Endothelial cell of umbilical vein (primary cell): ENCODE results near the gene FNBP1. TPM values are rescaled to one million over a fixed set of nuclear protein-coding genes. Genes with fewer than 3 reads are reported as not detected.

Experiments used
- BruUV-seq: library from RNA; stranded (reverse); fragments of 400-500 nt; replicated peaks from 2 replicates; lab custom pipeline; 2021; lab: Mats Ljungman, UMichigan
- CTCF ChIA-PET: fragments of 300-600, 350-600 bp; sonication (Branson Sonifier 250); formaldehyde crosslinking; loops from one replicate; lab custom pipeline; 2021; ENCODE audit warnings: antibody characterized with exemption, inconsistent platforms; lab: Charles Lee
- POLR2A ChIA-PET: fragments of 300-600, 350-600 bp; sonication (Branson Sonifier 250); formaldehyde crosslinking; loops from one replicate; lab custom pipeline; 2021; ENCODE audit warnings: antibody characterized with exemption, inconsistent platforms; lab: Charles Lee
- DNase-seq: peaks from one replicate; pipeline ENCODE4 v3.0.0-alpha.2; 2011; ENCODE audit warnings: low read depth, low spot score
- FAIRE-seq: peaks from 2 replicates; lab custom pipeline; 2011; peaks lifted over from hg19 to GRCh38; lab: Jason Lieb, UNC
- H2AFZ ChIP-seq: 2 replicates; pipeline ENCODE4 v1.6.0; 2012; ENCODE audit warnings: low read depth, low read length, control low read depth, inconsistent platforms
- H3K27ac ChIP-seq: 2 replicates; pipeline ENCODE4 v1.5.1; 2011; ENCODE audit warnings: low read depth, mild to moderate bottlenecking, control low read depth, low read length, moderate library complexity; ENCODE audit not compliant: insufficient read depth
- H3K27me3 ChIP-seq, 2 experiments: 2 replicates each; pipeline versions ENCODE4 v1.6.0 to v1.6.1; 2011; ENCODE audit warnings: low read length in 2 of 2, mixed read lengths in 1 of 2; ENCODE audit not compliant: control insufficient read depth in 2 of 2, insufficient read depth in 2 of 2
- H3K36me3 ChIP-seq, 2 experiments: 2 replicates in 1 of 2; 3 replicates in 1 of 2; pipeline ENCODE4 v1.5.1; 2011; ENCODE audit warnings: low read length in 2 of 2, mild to moderate bottlenecking in 1 of 2, moderate library complexity in 1 of 2; ENCODE audit not compliant: control insufficient read depth in 2 of 2, insufficient read depth in 2 of 2; ENCODE audit errors: extremely low read depth in 1 of 2
- H3K4me1 ChIP-seq: 3 replicates; pipeline ENCODE4 v1.5.1; 2011; ENCODE audit warnings: mild to moderate bottlenecking, low read length; ENCODE audit not compliant: control insufficient read depth, insufficient read depth; ENCODE audit errors: extremely low read depth
- H3K4me2 ChIP-seq: 2 replicates; pipeline ENCODE4 v1.6.1; 2011; ENCODE audit warnings: low read length, control low read depth, mixed read lengths; ENCODE audit not compliant: insufficient read depth
- H3K4me3 ChIP-seq, 3 experiments: fragments of 200-600 bp in 1 of 3; sonication (generic), shearing (Covaris generic) in 1 of 3; replicated peaks in 1 of 3; 2 replicates each; pipeline ENCODE4 v1.5.1; 2011 to 2016; ENCODE audit warnings: control low read depth in 3 of 3, low read length in 3 of 3, mild to moderate bottlenecking in 2 of 3, inconsistent platforms in 1 of 3, low read depth in 1 of 3, moderate library complexity in 1 of 3; ENCODE audit not compliant: insufficient read depth in 1 of 3
- H3K79me2 ChIP-seq: 2 replicates; pipeline ENCODE4 v1.6.0; 2012; ENCODE audit warnings: low read length, inconsistent platforms; ENCODE audit not compliant: control insufficient read depth, insufficient read depth
- H3K9ac ChIP-seq: replicated peaks from 2 replicates; pipeline ENCODE3; 2011; ENCODE audit warnings: low read length, control low read depth; ENCODE audit not compliant: insufficient read depth; ENCODE audit errors: extremely low read depth
- H3K9me1 ChIP-seq: replicated peaks from 3 replicates; pipeline ENCODE4 v1.6.0; 2011; ENCODE audit warnings: mild to moderate bottlenecking, low read length; ENCODE audit not compliant: control insufficient read depth, insufficient read depth; ENCODE audit errors: extremely low read depth
- H3K9me3 ChIP-seq: replicated peaks from 2 replicates; pipeline ENCODE4 v1.5.1; 2012; ENCODE audit warnings: low read length, inconsistent platforms; ENCODE audit not compliant: control insufficient read depth, insufficient read depth
- H4K20me1 ChIP-seq: replicated peaks from 2 replicates; pipeline ENCODE3; 2011; ENCODE audit warnings: mild to moderate bottlenecking, low read length; ENCODE audit not compliant: control insufficient read depth, insufficient read depth; ENCODE audit errors: extremely low read depth
- EZH2 ChIP-seq: IDR thresholded peaks from 2 replicates; pipeline ENCODE4 v1.6.1; 2012; ENCODE audit warnings: borderline replicate concordance, low read depth, mild to moderate bottlenecking, moderate library complexity, low read length, inconsistent platforms; ENCODE audit not compliant: severe bottlenecking
- FOS ChIP-seq: IDR thresholded peaks from 2 replicates; pipeline ENCODE4 v1.6.1; 2011; ENCODE audit warnings: mild to moderate bottlenecking, low read length, moderate library complexity, borderline replicate concordance; ENCODE audit not compliant: insufficient read depth
- JUN ChIP-seq: IDR thresholded peaks from 2 replicates; pipeline ENCODE4 v1.6.1; 2011; ENCODE audit warnings: borderline replicate concordance, low read depth; ENCODE audit not compliant: insufficient read length, insufficient read depth
- POLR2AphosphoS5 ChIP-seq: IDR thresholded peaks from 2 replicates; pipeline ENCODE4 v1.6.1; 2012; ENCODE audit warnings: low read depth, mild to moderate bottlenecking, control low read depth, low read length, moderate library complexity; ENCODE audit not compliant: insufficient read depth
- dilution Hi-C: fragments of 300-500 bp; cut with MboI; formaldehyde crosslinking; loops from one replicate; pipeline ENCODE4 v1.15.0; 2019; ENCODE audit warnings: low sequenced_read_pairs; ENCODE audit not compliant: extremely low pct_ligation_motif_present
- intact Hi-C: fragments of 100-400 bp; cut with micrococcal nuclease; formaldehyde crosslinking; loops from one replicate; pipeline ENCODE4 v1.10.0; 2022
- polyA plus RNA-seq, 4 experiments: library from polyadenylated mRNA; depleted of rRNA in 3 of 4; stranded (reverse) in 3 of 4; unstranded in 1 of 4; fragments of >200 nt; gene quantifications; 2 replicates each; pipeline versions ENCODE4 v1.2.1 to v1.2.3, GENCODE V29; 2011 to 2012; ENCODE audit warnings: missing spikeins in 1 of 4
- total RNA-seq: library from RNA; stranded (reverse); gene quantifications from 2 replicates; pipeline ENCODE4 v1.2.3, GENCODE V29; 2021
- TF ChIP-seq, protein P1 (sequence below): IDR thresholded peaks from 2 replicates; pipeline ENCODE4 v1.6.1; 2011; ENCODE audit not compliant: insufficient read depth, insufficient read length

FNBP1 gene
- total and polyA plus RNA-seq, 2 donors (not counting 3 experiments of a cell fraction or from before 2014, with no cell fraction given) = 10.9 to 43.9 TPM

DNA sequence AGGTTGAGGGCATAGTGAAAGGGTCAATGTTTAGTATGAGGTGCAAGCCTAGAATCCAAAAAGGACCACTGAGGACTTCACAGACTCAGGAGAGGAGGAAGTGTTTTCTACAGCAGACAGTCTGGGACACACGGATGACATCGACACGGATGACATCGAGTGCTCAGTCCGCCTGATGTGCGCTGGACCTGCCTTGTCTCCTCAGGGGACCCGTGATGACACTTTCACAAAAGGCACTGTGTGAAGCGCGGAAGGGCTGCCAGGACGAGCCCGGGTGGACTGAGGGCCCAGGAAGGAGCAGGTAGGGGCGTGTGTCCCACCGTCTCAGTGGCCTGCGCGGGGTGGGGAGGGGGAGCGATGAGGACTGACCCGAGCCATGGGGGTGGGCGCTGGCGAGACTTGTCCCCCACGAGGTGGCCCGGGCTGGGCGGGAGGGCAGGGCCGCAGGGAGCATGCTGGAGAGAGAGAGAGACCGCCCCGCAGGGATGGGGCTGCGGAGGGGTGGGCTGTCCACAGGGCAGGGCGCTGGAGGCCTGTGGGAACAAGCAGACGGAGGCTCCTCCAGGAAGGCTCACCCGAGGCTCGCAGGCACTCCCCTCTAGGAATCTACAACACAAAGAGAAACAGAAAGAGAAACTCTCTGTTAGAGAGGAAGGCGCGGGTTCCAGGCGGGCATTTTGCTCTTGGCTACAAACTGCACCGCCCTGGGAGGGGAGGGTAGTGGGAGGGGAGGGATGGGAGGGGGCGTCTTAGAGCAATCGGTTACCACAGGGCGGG, 152.9 kb downstream of the FNBP1 start:
- DNase-seq (no peak), FAIRE-seq (no peak)
- Histone ChIP-seq H4K20me1 (no peaks in the 10 kb centered on the region), H3K4me2 (no peak overlapping the region), H3K36me3 (peaks cover 0 to 16% of the 10 kb centered on the region in 2 experiments), H3K9me1 (no peaks in the 10 kb centered on the region), H3K27ac (no peak overlapping the region), H2AFZ (no peak overlapping the region), H3K27me3 (no peaks in the 10 kb centered on the region), H3K79me2 (no peaks in the 10 kb centered on the region), H3K9ac (no peak overlapping the region), H3K9me3 (no peaks in the 10 kb centered on the region), H3K4me3 (no peak overlapping the region), H3K4me1 (peaks cover 24% of the 10 kb centered on the region)
- intact Hi-C loops (loop anchor here (10.0 kb wide), 1 partner anchor 345 kb away; no protein-coding TSS in a partner anchor), dilution Hi-C loops (no loop called here)
- ChIA-PET POLR2A (no interaction called here), CTCF (no interaction called here)
- TF ChIP-seq FOS (no peak), POLR2AphosphoS5 (no peak), JUN (no peak), EZH2 (no peak)
- TF ChIP-seq, protein P1, sequence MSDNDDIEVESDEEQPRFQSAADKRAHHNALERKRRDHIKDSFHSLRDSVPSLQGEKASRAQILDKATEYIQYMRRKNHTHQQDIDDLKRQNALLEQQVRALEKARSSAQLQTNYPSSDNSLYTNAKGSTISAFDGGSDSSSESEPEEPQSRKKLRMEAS = no peak
- no TSS peak for BruUV-seq
